GM18868 (cell line): Measurements from ENCODE around the gene LCOR.

ENCODE experiments used
- ATAC-seq: cut with Tn5 transposase; IDR thresholded peaks from one replicate; pipeline ENCODE4 v1.9.1; 2021; ENCODE audit warnings: mild to moderate bottlenecking, moderate library complexity; ENCODE audit not compliant: unreplicated experiment

LCOR gene

GRCh38 chr10:97005349-97005748 lies 173.3 kb downstream of the LCOR start:
- no peak for ATAC-seq

GRCh38 chr10:97006364-97006763 lies 174.3 kb downstream of the LCOR start:
- no peak for ATAC-seq

DNA sequence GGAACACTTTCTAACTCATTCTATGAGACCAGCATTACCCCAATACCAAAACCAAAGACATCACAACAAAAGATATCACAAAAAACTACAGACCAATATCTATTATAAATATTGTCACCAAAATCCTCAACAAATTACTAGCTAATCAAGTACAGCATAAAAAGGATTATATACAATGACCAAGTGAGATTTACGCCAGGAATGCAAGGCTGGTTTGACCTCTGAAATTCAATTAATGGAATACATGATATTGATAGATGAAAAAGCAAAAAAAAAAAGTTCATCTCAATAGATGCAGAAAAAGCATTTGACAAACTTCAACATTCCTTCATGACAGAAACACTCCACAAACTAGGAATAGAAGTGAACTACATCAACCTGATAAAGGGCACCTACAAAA lies 175.3 kb downstream of the LCOR start:
- ATAC-seq = no peak

- ATAC-seq = no peak
These were observed 178.7 kb downstream of the LCOR start for GRCh38 chr10:97010695-97011206.

DNA sequence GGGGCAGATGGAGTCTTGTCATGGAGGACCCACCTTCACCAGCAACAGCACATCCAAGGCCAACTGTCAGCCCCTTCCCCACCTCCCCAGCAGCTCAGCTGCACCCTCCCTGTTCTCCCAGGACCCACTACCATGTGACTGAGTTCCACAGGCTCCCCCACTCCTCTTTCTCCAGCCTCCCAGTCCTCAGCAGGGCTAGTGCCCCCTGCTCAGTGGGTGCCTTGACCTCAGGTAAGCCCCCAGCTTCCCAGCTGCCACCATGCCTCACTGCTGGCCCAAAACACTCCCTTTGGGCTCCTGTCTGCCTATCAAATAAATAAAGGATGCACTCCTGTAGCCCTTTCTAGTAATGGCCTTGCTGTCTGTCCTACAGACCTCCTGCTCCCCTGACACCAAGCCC lies 179.3 kb downstream of the LCOR start:
- no peak for ATAC-seq

GRCh38 chr10:97012470-97012869 lies 180.4 kb downstream of the LCOR start:
- ATAC-seq = no peak

DNA sequence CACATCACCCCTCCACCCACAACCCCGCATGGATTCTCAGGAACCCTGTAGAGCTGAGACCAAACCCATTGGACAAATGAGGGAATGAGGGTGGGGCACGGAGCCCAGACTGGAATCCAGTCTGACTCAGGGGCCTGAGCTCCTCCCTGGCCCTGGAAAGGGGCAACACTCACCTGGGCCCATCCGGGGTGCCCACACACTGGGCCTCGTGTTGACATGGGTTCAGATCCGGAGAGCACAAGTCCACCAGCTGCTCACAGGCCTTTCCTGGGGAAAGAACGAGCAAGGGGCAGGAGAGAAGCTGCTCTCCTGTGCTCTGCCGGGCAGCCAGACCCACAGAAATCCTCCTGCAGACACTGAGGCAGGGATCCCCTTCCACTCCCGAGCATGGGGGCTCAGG lies 181.5 kb downstream of the LCOR start:
- no peak for ATAC-seq

DNA sequence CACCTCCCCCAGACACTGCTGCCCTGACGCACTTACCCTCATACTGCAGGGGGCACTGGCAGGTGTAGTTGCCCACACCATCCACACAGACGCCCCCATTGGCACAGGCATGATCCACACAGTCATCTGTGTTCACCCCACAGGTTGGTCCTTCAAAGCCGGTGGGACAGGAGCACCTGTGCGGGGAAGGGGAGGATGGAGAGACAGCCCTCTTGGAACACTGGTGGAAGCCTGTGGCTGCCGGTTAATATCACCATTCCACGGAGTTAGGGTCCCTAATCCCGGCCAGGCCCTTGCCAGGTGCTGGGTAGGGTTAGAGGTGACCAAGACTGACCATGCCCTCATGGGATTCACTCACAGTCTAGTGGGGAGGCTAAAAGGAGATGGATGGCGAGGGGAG lies 181.9 kb downstream of the LCOR start:
- no peak for ATAC-seq

GRCh38 chr10:97015240-97015639 lies 183.1 kb downstream of the LCOR start:
- no peak for ATAC-seq

DNA sequence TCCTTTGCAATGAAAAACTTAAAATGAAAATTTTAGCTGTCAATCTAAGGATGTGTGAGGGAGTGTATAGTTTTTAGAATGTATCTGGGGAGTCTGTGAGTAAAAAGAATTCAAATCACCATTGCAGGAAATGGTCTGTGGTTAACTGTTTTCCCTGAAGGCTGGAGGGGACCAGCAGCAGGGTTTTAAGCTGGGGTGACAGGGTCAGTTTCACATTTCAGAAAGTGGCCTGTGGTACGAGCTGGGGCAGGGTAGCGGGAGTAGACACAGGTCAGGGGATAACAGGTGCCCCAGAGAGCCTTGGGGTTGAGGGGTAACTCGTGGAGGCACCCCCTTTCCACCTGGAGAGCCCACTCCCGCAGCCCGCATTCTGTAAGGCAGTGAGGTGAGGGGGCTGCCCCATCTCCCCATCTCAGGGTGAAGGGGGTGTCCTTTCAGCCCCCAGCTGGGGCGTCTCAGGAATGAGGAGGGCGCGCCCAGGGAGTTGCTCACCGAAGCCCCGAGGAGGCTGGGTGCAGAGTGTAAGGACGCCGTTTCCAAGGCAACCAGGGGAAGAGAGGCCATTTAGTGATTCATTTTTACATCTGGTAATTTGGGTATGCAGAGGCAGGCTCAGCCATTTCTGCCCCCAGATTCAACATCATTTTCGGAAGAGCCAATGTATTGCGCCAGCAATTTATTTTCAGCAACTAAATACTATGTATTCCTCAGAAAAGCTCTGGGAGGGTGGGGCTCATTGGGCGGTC lies 184.8 kb downstream of the LCOR start:
- ATAC-seq = peak; percentile 66

DNA sequence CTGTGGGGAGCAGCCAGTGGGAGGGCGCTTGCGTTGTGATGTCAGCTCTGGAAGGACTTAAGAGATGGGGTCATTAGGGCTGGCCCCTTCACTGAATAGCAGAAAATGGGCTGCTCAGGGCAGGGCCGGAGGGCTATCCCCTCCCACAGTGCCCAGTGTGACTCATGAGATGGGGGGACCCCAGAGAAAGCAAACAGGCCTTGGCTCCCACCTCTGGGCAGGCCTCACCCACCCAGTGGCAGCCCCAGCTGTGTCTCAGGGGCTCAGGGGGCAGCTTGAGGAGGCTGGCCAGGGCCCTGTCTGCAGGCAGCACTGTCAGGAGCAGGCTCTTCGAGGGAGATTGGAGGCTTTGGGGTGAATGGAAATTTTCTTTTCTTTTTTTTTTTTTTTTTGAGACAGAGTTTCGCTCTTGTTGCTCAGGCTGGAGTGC lies 185.4 kb downstream of the LCOR start:
- ATAC-seq = no peak

- no peak for ATAC-seq
These were observed 186.4 kb downstream of the LCOR start for GRCh38 chr10:97018251-97019212.

- ATAC-seq = no peak
These were observed 187.2 kb downstream of the LCOR start for GRCh38 chr10:97019213-97019844.

DNA sequence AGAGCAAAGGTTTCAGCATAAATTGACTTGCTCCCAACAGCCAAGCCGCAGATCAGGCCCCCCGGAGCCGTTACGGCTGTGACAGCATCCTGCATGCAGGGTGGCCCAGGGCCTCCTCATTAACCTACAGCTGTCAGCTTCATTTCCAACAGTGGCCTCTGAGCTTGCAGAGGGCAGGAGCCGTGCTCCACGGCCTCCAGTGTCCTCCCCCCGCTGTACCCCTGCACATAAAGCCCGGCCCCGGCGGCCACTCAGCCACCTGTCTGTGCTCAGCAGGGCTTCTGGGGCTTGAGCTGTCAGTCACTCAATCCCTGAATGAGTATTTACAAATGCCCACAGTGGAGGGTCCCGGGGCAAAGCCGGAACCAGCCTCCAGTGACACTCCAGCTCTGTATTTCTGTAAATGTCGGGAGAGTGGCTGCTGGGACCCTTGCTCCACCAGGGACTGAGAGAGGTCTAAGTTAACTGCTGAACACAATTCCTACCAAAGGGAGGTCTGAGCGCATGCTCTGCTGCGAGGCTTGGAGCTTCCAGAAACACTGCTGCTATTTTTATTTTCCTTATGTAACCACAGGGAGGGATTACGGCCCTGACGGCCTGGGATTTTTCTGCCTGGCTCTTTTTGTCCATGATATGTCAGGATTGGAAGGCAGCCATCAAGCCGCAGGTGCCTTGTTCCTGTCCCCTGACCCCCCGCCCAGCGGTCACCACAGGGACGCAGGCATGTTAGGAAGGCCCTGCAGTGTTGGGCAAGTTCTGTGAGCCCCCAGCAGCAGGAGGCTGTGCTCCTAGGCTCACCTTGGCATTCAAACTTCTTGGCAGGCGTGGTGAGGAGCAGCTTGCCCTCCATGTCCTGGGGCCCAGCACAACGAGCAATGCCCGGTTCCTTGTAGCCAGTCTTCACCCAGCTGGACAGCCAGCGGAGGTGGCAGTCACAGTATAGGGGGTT lies 188.6 kb downstream of the LCOR start:
- ATAC-seq = no peak

DNA sequence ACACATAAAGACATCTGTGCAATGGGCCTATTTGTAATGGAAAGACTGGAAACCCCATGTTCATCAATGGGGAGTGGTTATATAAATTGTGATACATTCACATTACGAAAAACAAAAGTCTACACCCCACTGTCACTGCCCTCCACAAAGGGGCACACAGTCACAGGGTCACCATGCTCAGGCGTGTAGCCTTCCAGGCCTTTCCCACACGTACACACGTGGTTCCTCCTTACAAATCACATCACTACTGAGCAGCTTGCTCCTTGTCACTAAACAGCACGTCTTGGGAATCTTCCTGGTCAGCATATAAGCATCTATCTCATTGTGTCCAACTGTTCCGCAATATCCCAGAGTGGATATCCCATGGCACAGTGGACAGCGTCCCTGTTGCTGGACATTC lies 190.5 kb downstream of the LCOR start:
- no peak for ATAC-seq

- no peak for ATAC-seq
These were observed 191.5 kb downstream of the LCOR start for GRCh38 chr10:97023401-97024167.

GRCh38 chr10:97024168-97025073 lies 192.3 kb downstream of the LCOR start:
- ATAC-seq = no peak

- no peak for ATAC-seq
These were observed 193.6 kb downstream of the LCOR start for GRCh38 chr10:97025613-97026242.
